Measurements from ENCODE around the gene PTCH2.
A peak's percentile ranks its signal among the peaks of the same experiment; 100 is the strongest.
"Not testable (repeated sequence)": the region's sequence is repeated elsewhere in the genome, so short reads cannot be mapped to it uniquely, and the experiment has no call there.

PTCH2 gene

DNA sequence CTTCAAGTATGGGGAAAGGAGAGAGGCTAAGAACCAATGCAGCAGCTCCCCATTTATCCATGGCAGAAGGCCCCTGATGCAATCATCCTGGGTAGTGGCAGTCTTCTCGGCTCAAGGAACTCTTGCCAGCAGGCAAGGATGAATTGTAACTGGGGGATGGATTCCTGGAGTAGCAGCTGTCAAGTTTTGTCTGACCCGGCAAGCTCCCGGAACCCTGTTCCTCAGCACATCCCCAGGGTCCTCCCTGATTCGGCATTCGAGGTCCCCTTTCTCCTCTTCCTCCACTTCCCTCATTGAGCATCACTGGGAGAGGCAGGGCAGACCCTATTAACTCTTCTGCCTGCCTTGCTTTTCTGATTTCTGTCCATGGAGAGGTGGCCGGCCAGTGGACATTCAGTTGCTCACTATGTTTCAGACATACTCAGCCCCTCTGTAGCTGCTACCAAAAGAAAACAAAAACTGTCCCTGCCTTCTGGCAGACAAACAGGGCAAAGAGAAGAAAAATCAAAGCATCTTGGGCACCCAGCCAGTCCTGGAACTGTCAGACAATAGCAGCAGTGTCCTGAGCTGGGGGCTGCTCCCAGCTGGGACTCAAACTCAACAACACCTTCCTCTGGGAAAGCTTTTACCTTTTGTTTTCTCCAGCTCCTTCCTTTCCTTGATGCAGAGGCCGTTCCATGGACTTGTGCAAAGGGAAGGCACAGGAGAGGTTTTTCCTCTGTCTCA, 5.6 kb upstream of the PTCH2 start:
- no peak; the same call in 2 of the 3 replicates for ATAC-seq
- TF ChIP-seq RARB (CRISPR knock-in tag; IDR thresholded peaks at IDR 0.05) (no peak), ISL1 (CRISPR knock-in tag; IDR thresholded peaks at IDR 0.05) (no peak), ESRRG (CRISPR knock-in tag; IDR thresholded peaks at IDR 0.05) (no peak), GLIS3 (CRISPR knock-in tag; IDR thresholded peaks at IDR 0.05) (no peak)
- TF ChIP-seq, protein P1, sequence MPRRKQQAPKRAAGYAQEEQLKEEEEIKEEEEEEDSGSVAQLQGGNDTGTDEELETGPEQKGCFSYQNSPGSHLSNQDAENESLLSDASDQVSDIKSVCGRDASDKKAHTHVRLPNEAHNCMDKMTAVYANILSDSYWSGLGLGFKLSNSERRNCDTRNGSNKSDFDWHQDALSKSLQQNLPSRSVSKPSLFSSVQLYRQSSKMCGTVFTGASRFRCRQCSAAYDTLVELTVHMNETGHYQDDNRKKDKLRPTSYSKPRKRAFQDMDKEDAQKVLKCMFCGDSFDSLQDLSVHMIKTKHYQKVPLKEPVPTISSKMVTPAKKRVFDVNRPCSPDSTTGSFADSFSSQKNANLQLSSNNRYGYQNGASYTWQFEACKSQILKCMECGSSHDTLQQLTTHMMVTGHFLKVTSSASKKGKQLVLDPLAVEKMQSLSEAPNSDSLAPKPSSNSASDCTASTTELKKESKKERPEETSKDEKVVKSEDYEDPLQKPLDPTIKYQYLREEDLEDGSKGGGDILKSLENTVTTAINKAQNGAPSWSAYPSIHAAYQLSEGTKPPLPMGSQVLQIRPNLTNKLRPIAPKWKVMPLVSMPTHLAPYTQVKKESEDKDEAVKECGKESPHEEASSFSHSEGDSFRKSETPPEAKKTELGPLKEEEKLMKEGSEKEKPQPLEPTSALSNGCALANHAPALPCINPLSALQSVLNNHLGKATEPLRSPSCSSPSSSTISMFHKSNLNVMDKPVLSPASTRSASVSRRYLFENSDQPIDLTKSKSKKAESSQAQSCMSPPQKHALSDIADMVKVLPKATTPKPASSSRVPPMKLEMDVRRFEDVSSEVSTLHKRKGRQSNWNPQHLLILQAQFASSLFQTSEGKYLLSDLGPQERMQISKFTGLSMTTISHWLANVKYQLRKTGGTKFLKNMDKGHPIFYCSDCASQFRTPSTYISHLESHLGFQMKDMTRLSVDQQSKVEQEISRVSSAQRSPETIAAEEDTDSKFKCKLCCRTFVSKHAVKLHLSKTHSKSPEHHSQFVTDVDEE (CRISPR knock-in tag; IDR thresholded peaks at IDR 0.05), result no peak

DNA sequence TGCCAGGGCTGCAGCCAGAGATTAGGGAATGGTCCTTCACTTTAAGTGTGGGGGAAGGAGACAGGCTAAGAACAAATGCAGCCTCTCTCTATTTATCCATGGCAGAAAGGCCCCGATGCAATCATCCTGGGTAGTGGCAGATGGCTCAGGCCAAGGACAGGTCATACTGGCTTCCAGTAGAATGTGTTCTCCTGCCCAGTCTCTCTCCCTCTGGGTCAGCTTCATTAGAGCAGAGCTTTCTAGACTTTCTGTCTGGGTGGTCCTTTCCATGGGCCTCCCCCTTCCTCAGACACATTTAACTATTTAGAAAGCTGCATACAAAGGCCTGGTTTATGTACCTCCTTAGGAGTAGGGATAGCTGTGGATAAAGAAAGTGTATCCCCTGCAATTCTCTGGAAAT, 4.8 kb upstream of the PTCH2 start:
- TF ChIP-seq BACH2 (CRISPR knock-in tag; IDR thresholded peaks at IDR 0.05; ENCODE audit: borderline replicate concordance) (no peak), RARB (CRISPR knock-in tag; IDR thresholded peaks at IDR 0.05) (no peak), CSRNP3 (CRISPR knock-in tag; IDR thresholded peaks at IDR 0.05) (no peak), ZNF70 (CRISPR knock-in tag; IDR thresholded peaks at IDR 0.05) (no peak)
- TF ChIP-seq, protein P2, sequence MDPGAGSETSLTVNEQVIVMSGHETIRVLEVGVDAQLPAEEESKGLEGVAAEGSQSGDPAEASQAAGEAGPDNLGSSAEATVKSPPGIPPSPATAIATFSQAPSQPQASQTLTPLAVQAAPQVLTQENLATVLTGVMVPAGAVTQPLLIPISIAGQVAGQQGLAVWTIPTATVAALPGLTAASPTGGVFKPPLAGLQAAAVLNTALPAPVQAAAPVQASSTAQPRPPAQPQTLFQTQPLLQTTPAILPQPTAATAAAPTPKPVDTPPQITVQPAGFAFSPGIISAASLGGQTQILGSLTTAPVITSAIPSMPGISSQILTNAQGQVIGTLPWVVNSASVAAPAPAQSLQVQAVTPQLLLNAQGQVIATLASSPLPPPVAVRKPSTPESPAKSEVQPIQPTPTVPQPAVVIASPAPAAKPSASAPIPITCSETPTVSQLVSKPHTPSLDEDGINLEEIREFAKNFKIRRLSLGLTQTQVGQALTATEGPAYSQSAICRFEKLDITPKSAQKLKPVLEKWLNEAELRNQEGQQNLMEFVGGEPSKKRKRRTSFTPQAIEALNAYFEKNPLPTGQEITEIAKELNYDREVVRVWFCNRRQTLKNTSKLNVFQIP (CRISPR knock-in tag; IDR thresholded peaks at IDR 0.05; ENCODE audit: borderline replicate concordance, low read depth), result no peak
- ATAC-seq, result no peak

GRCh38 chr1:44846985-44847384, 3.9 kb upstream of the PTCH2 start:
- TF ChIP-seq ZNF70 (CRISPR knock-in tag; IDR thresholded peaks at IDR 0.05), result no peak
- TF ChIP-seq CSDC2 (CRISPR knock-in tag; IDR thresholded peaks at IDR 0.05), result no peak
- TF ChIP-seq CREB5 (CRISPR knock-in tag; IDR thresholded peaks at IDR 0.05; ENCODE audit: low read depth), result no peak
- no peak for ATAC-seq

DNA sequence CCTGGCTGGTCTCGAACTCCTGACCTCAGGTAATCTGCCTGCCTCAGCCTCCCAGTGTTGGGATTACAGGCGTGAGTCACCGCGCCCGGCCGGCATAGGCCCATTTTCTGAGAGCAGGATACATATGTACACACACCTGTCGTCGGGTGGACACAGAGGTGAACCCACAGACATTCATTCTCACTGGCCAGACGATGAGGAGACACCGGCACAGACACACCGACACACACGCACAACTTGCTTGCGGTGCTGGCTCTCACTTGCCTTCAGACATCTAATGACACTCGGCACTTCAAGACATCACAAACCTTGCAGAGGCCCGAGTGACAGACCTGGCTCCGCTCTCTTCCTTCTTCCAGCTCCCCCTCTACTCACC, 579 bp downstream of the PTCH2 start:
- ATAC-seq, result peak; percentile 21
- TF ChIP-seq ZC3H10 (CRISPR knock-in tag; IDR thresholded peaks at IDR 0.05) (no peak), CSRNP3 (CRISPR knock-in tag; IDR thresholded peaks at IDR 0.05) (no peak), OSR1 (CRISPR knock-in tag; IDR thresholded peaks at IDR 0.05) (no peak)
- TF ChIP-seq, protein P3, sequence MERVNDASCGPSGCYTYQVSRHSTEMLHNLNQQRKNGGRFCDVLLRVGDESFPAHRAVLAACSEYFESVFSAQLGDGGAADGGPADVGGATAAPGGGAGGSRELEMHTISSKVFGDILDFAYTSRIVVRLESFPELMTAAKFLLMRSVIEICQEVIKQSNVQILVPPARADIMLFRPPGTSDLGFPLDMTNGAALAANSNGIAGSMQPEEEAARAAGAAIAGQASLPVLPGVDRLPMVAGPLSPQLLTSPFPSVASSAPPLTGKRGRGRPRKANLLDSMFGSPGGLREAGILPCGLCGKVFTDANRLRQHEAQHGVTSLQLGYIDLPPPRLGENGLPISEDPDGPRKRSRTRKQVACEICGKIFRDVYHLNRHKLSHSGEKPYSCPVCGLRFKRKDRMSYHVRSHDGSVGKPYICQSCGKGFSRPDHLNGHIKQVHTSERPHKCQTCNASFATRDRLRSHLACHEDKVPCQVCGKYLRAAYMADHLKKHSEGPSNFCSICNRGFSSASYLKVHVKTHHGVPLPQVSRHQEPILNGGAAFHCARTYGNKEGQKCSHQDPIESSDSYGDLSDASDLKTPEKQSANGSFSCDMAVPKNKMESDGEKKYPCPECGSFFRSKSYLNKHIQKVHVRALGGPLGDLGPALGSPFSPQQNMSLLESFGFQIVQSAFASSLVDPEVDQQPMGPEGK (CRISPR knock-in tag; IDR thresholded peaks at IDR 0.05; ENCODE audit: borderline replicate concordance), result no peak

DNA sequence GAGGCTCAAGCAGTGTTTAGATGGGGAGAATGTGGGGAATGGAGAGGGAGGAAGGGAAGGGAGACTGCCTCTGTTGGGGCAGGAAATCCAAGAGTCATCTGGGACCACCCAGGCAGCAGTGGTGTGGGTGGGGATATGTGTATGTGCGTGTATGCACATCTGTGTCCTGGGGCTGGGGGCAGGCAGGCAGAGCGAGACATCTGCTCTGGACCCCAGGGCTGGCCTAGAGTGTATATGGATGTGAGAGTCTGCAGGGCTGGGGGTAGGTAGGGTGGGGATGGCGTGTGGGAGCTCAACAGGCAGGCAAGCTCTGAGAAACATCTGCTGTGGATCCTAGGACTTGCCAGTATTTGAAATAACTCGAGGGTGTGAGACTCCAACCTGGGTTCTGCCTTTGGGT, 3.5 kb downstream of the PTCH2 start:
- ATAC-seq, result no peak
- no peak for TF ChIP-seq ZNF565 (CRISPR knock-in tag; conservative IDR thresholded peaks at IDR 0.05; ENCODE audit: low read depth)
- no peak for TF ChIP-seq ZC3H10 (CRISPR knock-in tag; IDR thresholded peaks at IDR 0.05)
- no peak for TF ChIP-seq OSR1 (CRISPR knock-in tag; IDR thresholded peaks at IDR 0.05)
- TF ChIP-seq, protein P2 (CRISPR knock-in tag; IDR thresholded peaks at IDR 0.05; ENCODE audit: borderline replicate concordance, low read depth), result no peak
- TF ChIP-seq BACH2 (CRISPR knock-in tag; IDR thresholded peaks at IDR 0.05; ENCODE audit: borderline replicate concordance), result no peak
- TF ChIP-seq SNAI2 (CRISPR knock-in tag; IDR thresholded peaks at IDR 0.05), result no peak

DNA sequence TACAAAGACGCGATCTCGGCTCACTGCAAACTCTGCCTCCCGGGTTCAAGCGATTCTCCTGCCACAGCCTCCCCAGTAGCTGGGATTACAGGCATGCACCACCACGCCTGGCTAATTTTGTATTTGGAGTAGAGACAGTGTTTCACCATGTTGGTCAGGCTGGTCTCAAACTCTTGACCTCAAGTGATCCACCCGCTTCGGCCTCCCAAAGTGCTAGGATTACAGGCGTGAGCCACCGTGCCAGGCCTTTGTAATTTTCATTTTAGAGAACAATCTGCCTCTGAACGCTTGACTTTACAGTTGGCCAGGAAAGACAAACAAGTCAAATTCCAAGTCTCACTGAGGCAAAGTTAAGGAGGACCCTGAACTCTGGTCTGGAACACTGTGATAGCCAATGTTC, 4.8 kb downstream of the PTCH2 start:
- ATAC-seq, result not testable (repeated sequence)
